ENCODE data around the gene NXPH4.

NXPH4 gene
- total RNA-seq, result 0 to 0.88 (median 0) reads per million in 17 experiments

- DNase-seq, result peak in 1 of 4 experiments; percentile 26
Measured at GRCh38 chr12:57216014-57216911, at the start of gene NXPH4. TSS of gene NXPH4 (plus strand) at chr12:57216794. CDS start at chr12:57216970, 176 bp downstream.

- no peak for DNase-seq
Measured at GRCh38 chr12:57166971-57167371, 49.6 kb upstream of the NXPH4 start.

GRCh38 chr12:57168058-57168457, 48.5 kb upstream of the NXPH4 start:
- no peak for DNase-seq

- DNase-seq, result no peak
Measured at GRCh38 chr12:57169046-57169795, 47.4 kb upstream of the NXPH4 start.

DNA sequence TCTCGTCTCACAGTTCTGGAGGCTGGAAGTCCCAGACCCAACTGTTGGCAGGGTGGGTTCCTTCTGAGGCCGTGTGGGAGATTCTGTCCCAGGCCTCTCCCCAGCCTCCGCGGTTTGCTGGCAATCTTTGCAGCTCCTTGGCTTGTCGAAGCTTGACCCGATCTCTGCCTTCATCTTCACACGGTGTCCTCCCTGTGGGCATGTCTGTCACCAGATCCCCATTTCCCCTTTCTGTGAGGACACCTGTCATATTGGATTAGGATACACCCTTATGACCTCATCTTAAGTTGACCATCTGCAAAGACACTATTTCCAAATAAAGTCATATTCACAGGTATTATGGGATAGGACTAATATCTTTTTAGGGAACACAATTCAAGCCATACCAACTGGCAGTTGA, 46.6 kb upstream of the NXPH4 start:
- DNase-seq, result no peak

DNA sequence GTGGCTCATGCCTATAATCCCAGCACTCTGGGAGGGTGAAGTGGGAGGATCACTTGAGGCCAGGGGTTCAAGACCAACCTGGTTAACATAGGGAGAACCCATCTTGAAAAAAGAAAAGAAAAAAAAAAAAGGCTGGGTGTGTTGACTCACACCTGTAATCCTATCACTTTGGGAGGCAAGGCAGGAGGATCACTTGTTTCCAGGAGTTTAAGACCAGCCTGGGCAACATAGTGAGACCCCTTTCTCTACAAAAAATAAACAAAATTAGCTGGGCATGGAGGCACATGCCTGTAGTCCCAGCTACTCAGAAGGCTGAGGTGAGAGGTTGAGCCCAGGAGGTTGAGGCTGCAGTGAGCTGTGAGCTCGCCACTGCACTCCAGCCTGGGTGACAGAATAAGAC, 46.2 kb upstream of the NXPH4 start:
- no peak for DNase-seq

- DNase-seq, result no peak
Measured at GRCh38 chr12:57170927-57171326, 45.7 kb upstream of the NXPH4 start.

DNA sequence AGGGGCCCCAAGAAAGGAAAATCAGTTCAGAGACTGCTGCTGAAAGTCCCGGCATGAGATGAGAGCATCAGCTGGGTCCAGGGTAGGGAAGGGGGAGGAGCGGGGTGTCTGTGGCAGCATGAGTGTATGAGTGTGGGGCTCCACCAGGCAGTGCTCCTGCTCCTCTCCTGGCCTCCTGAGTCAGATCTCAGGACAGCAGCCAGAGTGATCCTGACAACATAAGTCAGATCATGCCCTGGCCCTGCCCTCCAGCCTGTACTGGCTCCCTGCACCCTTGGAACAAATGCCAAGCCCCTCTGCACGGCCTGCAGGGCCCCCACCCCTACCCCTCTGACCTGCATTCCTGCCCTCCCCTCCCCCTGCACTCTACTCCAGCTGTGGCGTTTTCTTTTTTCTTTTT, 44.9 kb upstream of the NXPH4 start:
- DNase-seq, result no peak

DNA sequence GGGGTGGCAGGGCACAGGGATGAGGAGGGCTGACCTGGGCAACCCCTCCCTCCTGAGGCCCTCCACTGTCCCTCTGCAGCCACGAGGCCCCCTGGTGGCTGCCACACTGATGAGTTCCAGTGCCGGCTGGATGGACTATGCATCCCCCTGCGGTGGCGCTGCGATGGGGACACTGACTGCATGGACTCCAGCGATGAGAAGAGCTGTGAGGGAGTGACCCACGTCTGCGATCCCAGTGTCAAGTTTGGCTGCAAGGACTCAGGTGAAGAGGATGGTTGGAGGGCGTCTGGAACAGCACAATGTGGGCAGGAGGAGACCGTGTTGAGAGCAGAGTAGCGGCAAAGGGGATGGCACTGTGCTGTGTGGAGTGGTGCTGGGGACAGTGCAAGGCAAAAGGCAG, 43.5 kb upstream of the NXPH4 start:
- DNase-seq, result peak; percentile 34 to 69 (median 52)

DNA sequence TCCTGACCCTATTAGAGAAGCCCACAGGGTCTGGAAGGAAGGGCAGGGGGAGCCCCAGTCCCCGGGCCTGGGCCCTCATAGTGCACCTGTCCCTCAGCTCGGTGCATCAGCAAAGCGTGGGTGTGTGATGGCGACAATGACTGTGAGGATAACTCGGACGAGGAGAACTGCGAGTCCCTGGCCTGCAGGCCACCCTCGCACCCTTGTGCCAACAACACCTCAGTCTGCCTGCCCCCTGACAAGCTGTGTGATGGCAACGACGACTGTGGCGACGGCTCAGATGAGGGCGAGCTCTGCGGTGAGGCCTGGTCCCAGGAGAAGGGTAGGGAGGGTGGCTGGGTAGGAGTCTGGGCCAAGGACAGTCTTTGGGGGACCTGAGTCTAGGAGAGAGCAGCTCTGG, 42.9 kb upstream of the NXPH4 start:
- DNase-seq, result no peak

DNA sequence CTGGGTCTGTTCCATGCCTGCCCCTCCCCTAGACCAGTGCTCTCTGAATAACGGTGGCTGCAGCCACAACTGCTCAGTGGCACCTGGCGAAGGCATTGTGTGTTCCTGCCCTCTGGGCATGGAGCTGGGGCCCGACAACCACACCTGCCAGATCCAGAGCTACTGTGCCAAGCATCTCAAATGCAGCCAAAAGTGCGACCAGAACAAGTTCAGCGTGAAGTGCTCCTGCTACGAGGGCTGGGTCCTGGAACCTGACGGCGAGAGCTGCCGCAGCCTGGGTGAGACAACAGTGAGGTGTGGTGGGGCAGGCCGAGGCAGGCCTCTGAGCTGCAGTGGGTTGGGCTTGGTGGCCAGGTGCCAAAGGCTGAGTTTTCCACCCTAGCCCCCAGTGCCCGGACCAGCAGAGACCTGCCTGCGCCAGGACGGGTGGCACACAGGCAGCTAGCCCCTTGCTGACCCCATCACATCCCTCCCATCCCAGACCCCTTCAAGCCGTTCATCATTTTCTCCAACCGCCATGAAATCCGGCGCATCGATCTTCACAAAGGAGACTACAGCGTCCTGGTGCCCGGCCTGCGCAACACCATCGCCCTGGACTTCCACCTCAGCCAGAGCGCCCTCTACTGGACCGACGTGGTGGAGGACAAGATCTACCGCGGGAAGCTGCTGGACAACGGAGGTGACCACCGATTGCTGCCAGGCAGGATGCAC, 41.0 kb upstream of the NXPH4 start:
- DNase-seq, result peak; percentile 82 to 90 (median 86)

DNA sequence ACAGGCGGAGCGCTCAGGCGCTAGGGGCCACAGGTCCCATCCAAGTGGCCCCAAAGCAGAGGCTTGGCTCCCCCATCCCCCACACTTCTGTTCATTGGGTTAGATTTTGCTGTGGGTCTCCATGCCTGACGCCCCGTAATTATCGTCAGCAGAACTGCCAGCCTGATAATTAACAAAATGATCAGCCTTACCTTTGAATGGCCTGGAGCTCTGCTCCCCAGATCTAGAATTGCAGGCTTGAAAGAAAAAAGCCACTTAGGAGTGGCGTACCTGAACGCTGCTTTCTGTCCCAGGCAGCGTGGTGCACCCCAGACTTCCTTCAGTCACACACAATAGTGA, 40.5 kb upstream of the NXPH4 start:
- DNase-seq, result no peak

DNA sequence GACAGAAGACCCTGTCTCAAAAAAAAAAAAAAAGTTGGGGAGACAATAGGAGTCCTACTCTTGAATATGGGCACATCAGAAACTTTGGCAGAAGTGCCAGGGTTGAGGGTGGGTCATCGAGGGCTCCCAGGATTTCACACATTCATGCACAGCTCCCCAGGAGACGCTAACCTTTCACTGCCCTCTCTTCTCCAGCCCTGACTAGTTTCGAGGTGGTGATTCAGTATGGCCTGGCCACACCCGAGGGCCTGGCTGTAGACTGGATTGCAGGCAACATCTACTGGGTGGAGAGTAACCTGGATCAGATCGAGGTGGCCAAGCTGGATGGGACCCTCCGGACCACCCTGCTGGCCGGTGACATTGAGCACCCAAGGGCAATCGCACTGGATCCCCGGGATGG, 39.7 kb upstream of the NXPH4 start:
- DNase-seq, result no peak

DNA sequence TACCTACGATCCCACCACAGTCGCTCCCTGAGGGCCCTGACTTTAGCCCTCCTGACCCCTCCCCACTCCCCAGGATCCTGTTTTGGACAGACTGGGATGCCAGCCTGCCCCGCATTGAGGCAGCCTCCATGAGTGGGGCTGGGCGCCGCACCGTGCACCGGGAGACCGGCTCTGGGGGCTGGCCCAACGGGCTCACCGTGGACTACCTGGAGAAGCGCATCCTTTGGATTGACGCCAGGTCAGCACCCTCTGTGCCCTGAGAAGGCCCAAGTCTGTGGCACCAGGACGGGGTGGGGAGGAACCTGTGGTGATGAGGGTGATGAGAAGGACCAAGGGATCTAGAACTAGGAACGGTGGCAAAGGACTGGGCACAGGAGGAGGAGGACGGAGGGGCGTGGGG, 39.2 kb upstream of the NXPH4 start:
- no peak for DNase-seq

GRCh38 chr12:57178213-57178612, 38.4 kb upstream of the NXPH4 start:
- no peak for DNase-seq

- no peak for DNase-seq
Measured at GRCh38 chr12:57179331-57180086, 37.1 kb upstream of the NXPH4 start.

- no peak for DNase-seq
Measured at GRCh38 chr12:57180321-57180989, 36.1 kb upstream of the NXPH4 start.

DNA sequence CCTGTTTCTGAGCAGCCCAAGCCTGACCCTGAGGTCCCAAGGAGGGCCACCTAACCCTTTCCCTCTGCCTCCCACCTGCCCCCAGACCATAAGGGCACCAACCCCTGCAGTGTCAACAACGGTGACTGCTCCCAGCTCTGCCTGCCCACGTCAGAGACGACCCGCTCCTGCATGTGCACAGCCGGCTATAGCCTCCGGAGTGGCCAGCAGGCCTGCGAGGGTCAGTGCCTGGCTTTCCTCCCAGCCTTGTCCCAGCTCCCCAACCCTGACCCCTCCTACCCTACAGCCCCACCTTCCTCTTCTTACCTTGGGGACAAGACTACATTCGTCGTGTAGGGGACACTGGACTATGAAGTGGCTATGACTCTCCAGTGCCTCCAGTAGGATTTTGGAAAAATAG, 35.5 kb upstream of the NXPH4 start:
- no peak for DNase-seq

DNA sequence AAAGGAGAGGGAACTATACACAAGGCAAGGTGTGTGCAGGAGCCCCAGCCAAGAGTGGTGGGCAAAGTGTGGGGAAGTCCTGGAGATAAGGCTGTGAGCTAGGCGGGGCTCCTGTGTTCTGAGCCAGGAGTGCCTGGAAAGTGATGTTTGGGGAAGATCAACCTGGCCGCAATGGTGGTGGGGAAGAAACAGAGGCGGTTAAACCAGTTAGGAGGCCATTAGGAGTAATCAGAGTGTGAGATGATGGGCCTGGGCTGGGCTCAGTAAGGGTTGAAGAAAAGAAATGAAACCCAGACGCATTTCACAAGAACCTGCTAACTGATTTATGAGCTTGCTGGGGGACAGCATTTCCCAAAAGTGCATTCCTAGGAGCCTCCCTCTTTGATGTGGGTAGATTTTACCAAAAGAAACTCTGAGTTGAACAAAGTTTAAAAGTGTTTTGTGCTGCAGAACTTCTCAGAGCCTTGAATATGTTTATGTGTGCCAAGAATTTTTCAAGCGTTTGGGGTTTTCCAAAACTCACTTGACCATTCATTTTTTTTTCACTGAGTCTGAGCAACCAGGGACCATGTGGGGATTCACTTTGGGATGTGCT, 34.9 kb upstream of the NXPH4 start:
- no peak for DNase-seq

DNA sequence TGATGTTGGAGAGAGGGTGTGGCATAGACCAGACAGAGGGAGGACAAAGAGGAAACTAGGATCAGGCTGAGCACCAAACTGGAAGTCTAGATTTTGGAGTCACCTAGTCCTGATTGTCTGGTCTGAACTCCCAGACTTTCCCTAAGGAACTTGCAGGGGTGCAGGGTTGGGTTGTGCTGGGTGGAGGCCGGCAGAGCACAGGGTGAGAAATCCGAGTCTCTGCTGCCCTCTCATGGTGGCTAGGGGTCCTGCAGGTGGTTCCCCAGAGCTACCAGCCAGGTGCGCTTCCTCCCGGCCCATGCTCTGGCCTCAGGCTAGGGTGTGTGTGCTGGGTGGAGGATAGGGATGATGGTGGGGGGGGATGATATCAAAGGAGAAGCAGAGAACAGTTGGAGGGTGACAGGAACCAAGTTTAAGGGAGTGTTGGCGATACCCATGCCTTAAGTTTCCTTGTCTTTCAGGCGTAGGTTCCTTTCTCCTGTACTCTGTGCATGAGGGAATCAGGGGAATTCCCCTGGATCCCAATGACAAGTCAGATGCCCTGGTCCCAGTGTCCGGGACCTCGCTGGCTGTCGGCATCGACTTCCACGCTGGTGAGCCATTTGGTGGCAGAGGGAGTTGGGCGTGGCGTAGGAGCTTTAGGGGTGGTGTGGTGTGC, 33.5 kb upstream of the NXPH4 start:
- peak; percentile 68 to 82 (median 76) for DNase-seq

All from suppressor macrophage (primary cell).